GM18907 (cell line): ENCODE measurements around the gene TOR3A.

Experiments
- ATAC-seq: cut with Tn5 transposase; IDR thresholded peaks from one replicate; pipeline ENCODE4 v1.9.1; 2021; ENCODE audit warnings: mild to moderate bottlenecking, moderate library complexity; ENCODE audit not compliant: unreplicated experiment

Gene TOR3A

DNA sequence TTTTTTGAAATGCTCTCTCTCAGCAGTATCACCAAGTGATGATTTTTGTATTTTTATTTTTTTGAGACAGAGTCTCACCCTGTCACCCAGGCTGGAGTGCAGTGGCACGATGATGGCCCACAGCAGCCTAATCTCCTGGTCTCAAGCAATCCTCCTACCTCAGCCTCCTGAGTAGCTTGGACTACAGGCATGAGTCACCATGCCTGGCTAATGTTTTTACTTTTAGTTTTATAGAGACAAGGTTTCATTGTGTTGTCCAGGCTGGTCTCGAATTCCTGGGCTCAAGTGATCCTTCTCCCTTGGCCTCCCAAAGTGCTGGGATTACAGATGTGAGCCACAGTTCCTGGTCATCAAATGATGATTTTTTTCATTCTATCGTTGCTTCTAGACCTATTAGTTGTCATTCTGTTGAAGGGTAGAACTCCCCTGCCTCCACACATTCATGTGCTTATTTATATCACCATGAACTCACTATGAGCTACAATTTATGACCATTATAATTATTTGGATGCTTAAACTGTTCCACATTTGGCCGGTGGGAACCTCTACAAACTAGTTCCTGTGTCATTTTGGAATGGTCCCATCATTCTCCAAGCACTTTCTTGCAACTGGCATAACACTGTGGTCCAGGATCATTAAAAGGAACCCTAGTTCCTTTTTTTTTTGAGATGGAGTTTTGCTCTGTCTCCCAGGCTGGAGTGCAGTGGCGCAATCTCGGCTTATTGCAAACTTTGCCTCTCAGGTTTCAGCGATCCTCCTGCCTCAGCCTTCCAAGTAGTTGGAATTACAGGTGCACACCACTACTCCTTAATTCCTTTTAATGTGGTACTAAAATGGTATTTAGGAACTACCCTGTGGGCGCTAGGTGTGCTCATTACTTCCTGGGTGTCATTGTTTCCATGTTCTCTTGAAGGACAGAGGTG is 20.2 kb upstream of the TOR3A start:
- no peak for ATAC-seq

DNA sequence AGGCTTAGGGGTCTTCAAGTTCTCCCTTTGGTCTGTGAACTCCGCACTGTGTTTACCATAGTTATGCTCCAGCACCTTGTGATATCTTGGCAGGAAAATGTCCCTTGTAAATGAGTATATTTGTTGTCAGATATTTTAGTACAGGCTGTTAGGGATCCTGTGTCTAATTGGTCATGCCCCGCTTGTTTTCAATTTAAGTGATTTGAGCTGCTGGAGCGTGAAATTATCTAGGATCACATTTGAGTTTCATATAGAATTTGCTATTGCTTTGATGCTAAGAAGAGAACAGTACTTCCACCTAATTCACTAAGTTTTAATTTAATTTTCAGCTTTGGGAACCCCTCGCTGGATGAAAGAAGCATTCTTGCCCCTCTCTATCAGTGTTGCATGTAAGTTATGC is 15.4 kb upstream of the TOR3A start:
- ATAC-seq, result no peak

DNA sequence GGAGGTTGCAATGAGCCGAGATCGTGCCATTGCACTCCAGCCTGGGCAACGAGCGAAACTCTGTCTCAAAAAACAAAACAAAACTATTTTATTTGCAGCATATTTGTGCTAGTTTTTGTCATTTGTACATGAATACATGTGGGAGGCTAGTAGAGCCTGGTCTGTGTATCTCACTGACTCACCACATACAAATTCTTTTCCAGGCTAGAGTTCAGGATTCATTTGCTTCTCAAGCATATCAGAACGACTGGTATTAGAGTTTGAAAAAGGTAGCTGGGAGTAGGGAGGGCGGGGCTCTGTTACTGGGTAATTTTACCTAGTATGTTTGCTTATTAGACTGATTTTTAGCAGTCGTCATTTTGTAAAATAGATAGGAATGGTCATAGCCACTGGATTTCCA is 4.5 kb upstream of the TOR3A start:
- no peak for ATAC-seq

DNA sequence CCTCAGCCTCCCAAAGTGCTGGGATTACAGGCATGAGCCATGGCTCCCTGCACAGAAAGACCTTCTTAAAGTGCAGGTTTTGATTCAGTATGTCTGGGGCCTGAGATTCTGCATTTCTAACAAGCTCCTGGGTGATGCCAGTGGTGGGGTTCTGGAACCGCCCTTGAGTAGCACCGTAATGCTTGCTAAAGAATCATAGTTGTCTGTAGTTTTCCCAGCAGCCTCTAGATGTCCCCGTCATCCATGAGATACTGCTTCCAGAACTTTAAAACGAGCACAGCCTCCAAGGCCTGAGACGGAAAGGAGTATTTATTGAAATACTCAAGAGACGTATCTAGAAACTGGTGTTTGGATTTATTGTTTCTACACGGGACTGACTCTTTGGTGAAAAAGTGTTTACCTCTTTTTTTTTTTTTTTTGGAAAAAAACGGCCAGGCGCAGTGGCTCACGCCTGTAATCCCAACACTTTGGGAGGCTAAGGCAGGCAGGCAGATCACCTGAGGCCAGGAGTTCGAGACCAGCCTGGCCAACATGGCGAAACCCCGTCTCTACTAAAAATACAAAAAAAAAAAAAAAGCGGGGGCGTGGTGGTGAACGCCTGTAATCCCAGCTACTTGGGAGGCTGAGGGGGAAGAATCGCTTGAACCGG is 2.6 kb upstream of the TOR3A start:
- ATAC-seq, result peak; percentile 17

DNA sequence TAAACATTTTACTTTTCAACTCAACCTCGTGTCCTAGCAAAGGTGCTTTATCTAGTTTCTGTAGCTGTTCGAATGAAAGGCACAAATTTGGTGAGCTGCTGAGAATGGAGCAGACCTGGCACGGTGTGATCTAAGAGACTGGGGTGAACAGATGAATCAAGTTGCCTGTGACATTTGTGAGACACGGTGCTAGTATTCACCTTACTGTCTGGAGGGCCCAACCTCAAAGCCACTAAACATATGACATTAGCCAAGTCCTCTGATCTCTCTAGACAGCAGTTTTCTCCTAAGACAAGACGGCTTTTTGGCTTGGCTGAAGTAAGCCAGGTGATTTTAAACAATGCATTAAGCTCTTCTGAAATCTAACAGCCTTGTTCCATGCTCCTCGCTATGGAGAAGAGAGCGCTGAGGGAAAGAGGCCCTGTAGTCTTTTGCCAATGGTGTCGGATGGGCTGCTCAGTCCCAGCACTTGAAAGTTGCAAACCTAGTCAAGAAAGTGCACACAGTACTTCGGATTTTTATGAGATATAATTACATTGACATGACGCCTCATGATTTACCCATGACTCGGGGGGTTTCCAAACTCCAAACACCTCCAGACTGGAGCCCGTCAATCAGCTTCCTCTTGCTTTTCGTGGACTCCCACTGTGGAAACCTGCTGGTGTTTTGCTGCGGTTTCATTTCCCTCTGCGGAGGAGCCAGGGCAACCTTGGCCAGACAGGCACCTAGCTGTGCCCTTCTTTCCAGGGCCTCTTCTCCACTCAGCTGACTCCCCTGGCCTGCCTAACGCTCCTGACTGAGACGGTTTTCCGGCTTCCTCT is 794 bp upstream of the TOR3A start:
- peak; percentile 43 for ATAC-seq

DNA sequence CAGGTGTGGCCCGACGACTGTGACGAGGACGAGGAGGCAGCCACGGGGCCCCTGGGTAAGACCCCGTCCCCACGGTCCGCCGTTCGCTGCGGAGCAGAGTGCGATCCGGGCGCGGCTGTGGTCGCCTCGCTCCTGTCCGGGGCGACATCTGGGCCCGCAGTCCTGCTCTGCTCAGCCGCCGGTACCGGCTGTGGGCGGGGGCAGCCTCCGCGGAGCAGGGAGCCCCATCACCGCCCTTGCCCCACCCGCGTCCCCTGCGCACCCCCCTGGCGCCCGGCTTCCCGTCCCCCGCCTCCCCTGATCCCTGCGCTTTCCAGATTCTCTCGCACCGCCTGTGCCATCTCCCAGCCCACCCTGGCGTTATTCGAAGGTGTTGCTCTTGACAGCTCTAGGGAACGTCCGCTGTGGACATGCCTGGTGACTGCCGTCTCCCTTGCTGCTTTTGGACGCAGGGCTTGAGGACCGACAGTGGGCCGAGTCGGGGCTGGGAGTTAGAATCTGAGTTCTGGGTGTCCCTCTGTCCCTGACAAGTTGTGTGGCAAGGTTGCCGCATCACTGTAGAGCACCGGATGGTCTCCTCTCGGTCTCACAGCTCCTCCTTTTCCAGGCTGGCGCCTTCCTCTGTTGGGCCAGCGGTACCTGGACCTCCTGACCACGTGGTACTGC is 596 bp downstream of the TOR3A start:
- ATAC-seq, result peak; percentile 21

DNA sequence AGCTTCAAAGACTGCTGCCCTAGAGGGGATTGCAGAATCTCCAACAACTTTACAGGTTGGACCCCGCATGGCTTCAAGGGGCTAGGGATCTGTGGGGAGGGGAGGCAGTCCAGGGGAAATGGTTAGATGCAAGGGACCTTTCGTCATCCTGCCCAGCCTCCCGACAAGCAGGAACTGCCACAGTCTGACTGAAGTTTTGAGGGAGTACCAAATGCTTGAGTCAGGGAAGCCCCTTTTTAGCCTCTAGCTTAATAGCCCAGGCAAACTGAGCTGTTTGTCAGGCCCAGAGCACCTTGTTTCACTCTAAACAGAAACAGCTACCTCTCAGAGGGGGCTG is 1.1 kb downstream of the TOR3A start:
- no peak for ATAC-seq

DNA sequence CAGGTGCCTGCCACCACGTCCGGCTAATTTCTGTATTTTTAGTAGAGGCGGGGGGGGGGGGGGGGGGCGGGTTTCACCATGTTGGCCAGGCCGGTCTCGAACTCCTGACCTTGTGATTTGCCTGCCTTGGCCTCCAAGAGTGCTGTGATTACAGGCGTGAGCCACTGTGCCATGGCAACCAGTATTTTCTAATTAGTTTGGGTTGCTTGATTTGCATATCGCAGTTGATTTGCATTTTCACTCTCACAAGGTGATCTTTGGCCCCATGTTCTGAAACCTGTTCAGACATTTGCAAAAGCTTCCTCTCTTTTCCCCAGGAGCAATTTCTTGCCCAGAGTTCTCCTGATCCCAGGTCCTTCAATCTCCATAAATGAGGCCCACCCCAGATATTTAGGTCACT is 1.7 kb downstream of the TOR3A start:
- ATAC-seq, result no peak

DNA sequence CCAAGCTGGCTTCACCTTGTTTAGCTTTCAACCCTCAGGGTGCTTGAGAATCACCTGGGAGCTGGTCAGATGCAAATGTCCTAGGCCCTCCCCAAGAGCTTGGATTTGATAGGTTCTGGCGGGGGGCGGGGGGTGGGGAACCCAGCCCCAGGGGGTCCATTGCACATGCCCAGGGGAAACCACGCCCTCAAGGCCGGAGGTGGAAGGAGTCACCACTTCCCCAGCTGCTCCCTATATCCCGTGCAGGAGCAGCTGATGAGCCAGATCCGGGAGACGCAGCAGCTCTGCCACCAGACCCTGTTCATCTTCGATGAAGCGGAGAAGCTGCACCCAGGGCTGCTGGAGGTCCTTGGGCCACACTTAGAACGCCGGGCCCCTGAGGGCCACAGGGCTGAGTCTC is 5.8 kb downstream of the TOR3A start:
- no peak for ATAC-seq

DNA sequence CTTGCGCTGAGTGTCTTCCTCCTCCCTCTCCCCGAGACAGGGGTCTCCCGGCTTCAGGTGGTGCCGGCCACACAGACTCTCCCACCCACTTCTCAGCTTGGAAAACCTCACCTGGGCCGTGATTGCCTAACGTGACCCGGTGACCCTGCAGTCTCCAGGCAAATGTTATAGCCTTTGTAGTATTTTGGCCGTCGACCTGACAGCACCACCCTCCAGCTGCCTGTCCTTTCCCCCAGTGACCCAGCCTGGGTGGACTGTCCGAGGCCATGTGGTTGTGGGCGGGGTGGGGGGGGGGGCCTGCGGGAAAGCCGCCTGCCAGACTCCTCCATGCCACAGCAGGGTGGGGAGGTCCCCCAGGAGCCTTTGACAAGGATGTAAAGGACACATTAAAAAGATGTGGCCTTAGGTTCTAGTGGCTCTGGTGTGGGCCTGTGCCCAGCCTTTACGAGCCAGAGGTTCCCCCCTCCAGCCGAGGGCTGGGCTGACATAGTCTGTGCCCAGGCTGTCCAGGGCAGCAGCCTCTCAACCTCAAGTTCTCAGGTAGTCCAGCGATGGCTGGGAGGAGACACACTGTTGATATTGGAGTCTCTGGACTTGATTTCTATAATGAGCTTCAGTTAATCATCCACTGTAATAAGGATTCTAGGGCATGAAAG is 8.1 kb downstream of the TOR3A start:
- ATAC-seq, result no peak

DNA sequence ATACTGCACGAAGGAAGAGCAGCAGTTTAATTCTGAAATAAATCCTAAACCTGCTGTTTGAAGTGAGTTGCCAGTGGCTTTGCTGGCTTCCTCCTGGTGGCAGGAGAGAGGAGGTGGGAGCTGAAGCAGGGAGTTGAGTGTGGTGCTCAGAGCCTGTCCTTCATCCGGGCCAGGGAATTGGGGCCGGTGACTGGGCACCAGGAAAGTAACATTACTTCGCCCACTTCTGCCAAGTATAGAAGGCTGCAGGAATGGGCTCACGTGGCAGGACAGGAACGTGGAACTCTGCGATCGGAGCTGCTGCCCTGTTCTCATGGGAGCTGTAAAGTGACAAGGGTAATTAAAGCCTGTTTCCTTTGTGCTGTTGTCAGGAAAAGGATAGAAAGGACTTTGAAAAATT is 8.7 kb downstream of the TOR3A start:
- no peak for ATAC-seq

DNA sequence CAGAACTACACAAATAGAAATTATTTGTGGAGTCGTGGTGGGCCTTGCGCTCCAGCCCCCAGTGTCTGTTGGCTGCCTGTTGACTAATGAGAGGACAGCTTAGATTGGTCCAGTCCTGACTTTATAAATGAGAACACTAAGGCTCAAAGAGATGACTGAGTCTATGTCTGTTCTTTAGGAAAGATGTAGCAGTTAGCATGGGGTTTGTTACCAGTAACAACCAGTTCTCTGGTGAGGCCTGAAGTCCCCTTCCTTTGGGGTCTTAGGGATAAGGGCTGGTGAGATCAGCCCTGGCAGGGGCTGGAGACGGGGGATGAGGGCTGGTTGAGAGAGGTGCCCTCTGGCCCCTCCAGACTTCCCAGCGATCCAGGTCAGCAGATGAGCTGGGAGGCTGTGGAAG is 9.1 kb downstream of the TOR3A start:
- no peak for ATAC-seq

DNA sequence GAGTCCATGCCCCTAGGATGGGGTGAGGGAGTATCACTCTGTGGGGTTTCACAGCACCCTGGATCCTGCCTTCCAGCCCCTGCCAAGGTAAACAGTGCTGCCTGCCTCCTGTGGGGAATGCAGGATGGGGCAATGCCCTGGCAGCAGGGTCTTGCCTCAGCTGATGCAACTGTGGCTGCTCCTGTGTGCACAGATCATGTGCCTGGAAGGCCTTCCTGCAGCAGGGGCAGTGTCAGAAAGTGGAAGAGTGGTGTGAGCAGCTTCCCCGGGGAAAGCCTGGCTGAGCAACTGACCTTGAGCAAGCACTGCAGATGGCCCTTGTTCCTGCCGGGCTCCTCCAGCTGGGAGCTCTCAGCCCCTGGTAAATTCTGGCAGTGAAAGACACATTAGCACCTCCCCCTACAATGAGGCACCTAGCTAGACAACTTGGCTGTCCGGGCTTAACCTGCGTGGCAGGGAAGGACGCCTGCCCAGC is 9.9 kb downstream of the TOR3A start:
- no peak for ATAC-seq

DNA sequence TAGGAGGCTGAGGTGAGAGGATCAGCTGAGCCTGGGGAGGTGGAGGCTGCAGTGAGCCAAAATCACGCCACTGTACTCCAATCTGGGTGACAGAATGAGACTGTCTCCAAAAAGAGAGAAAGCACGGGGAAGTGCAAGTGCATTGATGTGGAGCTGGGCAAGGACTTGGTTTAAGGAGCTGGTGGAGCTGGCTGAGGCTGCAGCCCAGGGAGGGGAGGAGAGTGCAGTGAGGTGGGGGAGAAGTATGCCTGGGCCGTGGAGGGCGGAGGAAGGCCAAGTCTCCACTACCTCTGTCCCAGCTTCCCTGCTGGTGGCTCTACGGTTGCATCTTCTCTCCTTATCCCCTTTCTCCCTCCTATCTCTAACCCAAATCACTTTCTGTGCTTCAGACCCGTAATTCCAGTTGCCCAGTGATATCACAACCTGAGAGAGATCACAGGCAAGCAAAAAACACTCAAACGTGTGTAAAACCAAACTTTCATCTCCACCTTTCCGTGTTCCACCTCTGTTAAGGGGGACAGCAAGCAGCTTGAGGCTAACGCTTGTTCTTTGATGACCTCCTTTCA is 11.1 kb downstream of the TOR3A start:
- ATAC-seq, result no peak

DNA sequence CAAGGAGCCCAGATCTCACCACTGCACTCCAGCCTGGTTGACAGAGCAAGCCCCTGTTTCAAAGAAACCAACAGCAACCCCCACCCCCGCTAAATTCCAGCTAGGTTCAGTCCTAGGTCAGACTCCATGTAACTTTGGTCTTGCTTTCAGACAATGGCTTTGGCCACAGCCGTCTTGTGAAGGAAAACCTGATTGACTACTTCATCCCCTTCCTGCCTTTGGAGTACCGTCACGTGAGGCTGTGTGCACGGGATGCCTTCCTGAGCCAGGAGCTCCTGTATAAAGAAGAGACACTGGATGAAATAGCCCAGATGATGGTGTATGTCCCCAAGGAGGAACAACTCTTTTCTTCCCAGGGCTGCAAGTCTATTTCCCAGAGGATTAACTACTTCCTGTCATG is 12.9 kb downstream of the TOR3A start:
- ATAC-seq, result no peak

DNA sequence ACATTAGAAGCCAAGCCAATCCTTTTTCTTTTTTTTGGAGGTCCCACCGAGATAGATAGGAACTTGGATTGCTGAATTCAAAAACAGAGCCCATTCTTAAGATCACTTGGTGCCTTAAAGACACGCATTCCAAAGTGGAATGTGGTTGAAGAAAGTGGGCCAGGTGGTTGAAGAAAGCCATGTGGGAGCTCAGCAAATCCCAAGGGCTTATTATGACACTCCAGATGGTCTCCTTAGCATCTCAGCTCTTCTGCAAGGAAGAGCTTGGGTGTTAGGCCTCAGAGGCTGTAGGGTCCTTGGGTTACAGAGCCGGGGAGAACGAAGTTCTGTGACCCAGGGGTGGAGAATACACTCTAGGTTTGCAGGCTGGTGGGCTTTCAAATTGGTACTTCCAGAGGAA is 13.5 kb downstream of the TOR3A start:
- ATAC-seq, result no peak

DNA sequence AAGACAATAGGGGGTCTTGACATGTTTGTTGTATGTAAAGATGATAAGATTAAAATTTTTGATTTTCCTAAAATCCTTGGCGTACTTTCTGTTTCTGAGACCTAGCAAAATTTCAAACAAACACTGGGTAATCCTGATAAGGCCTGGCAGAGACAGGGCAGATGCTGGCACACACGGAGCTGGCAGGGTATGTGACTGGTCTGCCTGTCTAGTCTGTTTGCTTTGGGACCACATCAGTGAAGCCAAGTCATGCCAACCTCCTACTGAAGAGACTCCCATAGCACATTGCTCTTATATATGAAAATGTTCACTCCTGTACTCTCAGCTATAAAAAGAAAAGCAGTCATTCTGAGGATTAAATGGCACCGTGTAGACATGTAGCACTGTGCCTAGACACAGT is 14.1 kb downstream of the TOR3A start:
- no peak for ATAC-seq

DNA sequence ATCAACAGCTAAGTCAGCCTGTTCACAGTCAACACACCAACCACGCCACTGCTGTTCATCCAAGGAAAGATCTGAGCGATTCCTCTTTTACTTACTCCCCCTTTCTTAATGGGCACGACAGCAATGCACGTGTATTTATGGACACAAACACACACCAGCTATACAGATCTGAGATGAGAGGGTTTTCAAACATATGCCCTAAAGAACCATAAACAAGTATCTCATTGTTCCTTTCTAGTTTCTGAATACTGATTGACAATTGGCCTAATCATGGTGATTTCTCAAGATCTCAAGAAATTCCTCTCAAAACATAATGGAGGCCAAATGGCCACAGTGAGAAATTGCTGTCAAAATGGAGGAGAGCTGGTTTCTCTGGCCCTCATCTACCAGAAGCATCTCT is 18.0 kb downstream of the TOR3A start:
- no peak for ATAC-seq

DNA sequence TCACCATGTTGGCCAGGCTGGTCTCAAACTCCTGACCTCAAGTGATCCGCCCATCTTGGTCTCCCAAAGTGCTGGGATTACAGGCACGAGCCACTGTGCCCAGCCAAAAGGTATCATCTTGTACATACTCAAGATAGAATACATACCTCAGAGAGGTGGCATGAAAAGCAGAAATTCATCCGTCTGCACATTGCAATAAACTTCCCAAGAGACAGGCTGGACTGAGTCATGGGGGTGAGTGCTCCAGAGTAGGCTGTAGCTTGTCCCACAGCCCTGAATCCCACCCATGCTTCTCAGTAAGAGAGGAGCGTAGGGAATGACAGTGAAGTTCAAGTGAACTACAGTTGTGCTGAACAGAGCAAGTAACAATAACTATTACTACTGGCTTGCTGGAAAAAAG is 19.7 kb downstream of the TOR3A start:
- no peak for ATAC-seq

DNA sequence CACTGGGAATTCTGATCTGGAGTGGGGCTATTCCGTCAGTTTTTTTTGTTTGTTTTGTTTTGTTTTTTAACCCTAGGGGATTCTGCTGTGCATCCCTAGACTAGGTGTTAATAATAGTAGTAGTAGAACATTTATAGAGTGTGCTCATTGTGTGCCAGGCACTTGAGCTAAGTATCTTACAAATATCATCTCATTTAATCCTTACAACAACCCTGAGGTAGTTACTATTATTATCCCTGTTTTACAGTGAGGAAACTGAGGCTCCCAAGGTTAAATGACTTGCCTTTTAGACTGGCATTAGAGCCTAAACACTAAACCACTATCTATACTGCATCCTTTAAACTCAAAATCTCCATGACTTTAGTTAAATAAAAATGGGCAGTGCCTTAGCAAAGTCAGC is 22.1 kb downstream of the TOR3A start:
- no peak for ATAC-seq
